ENCODE measurements around the gene RFX7.

GRCh38 chr15:56098195-56098863, 145.3 kb downstream of the RFX7 start:
- TF ChIP-seq CTCF (IDR thresholded peaks at IDR 0.05) = no peak
- no peak for TF ChIP-seq POLR2A (IDR thresholded peaks at IDR 0.05)
